GM12878 (cell line): ENCODE data around the gene AGBL5. TPM values are rescaled to one million over a fixed set of nuclear protein-coding genes. Genes with fewer than 3 reads are reported as not detected.

Experiments
- ATAC-seq: fragments of 200-7000 bp; cut with Tn5 transposase; 3 replicates; pipeline ENCODE4 v1.9.1; 2020; ENCODE audit warnings: mild to moderate bottlenecking, moderate library complexity
- BruUV-seq: library from RNA; stranded (reverse); fragments of 400-500 nt; replicated peaks from 2 replicates; lab custom pipeline; 2021; lab: Mats Ljungman, UMichigan
- CTCF ChIA-PET: fragments of 300-600 bp; sonication (Branson Sonifier 250); formaldehyde crosslinking; extraction: SDS; loops from one replicate; lab custom pipeline; 2021; ENCODE audit warnings: inconsistent platforms; lab: Yijun Ruan, JAX
- POLR2A ChIA-PET: fragments of 350-600 bp; formaldehyde crosslinking; extraction: SDS; loops from one replicate; lab custom pipeline; 2021; ENCODE audit warnings: inconsistent platforms; lab: Charles Lee
- RAD21 ChIA-PET: fragments of 300-600 bp; sonication (Branson Sonifier 250); formaldehyde crosslinking; loops from one replicate; lab custom pipeline; 2023; ENCODE audit warnings: antibody characterized with exemption; ENCODE audit not compliant: unreplicated experiment; lab: Charles Lee
- SMC1A ChIA-PET: fragments of 300-600 bp; sonication (Branson Sonifier 250); formaldehyde crosslinking; loops from one replicate; lab custom pipeline; 2023; ENCODE audit not compliant: unreplicated experiment, uncharacterized antibody; lab: Charles Lee
- DNase-seq: peaks from one replicate; pipeline ENCODE4 v3.0.0-alpha.2; 2011; ENCODE audit warnings: low read depth, low spot score
- FAIRE-seq: peaks from 3 replicates; lab custom pipeline; 2011; peaks lifted over from hg19 to GRCh38; lab: Jason Lieb, UNC
- H2AFZ ChIP-seq: 2 replicates; pipeline ENCODE4 v1.6.0; 2011; ENCODE audit warnings: low read depth, low read length, control low read depth; ENCODE audit not compliant: control insufficient read depth
- H3K27ac ChIP-seq: 2 replicates; pipeline ENCODE4 v1.5.1; 2011; ENCODE audit warnings: control low read depth; ENCODE audit not compliant: control insufficient read depth, insufficient read depth
- H3K27me3 ChIP-seq, 2 experiments: replicated peaks in 1 of 2; 2 replicates each; pipeline versions ENCODE4 v1.6.0 to v1.6.1; 2011; ENCODE audit warnings: low read length in 1 of 2; ENCODE audit not compliant: control insufficient read depth in 2 of 2, insufficient read depth in 2 of 2
- H3K36me3 ChIP-seq, 2 experiments: 2 replicates each; pipeline ENCODE4 v1.5.1; 2011; ENCODE audit warnings: low read length in 1 of 2; ENCODE audit not compliant: control insufficient read depth in 2 of 2, insufficient read depth in 2 of 2
- H3K4me1 ChIP-seq: 2 replicates; pipeline ENCODE4 v1.6.1; 2011; ENCODE audit warnings: mild to moderate bottlenecking, low read length, moderate library complexity, mixed read lengths; ENCODE audit not compliant: control insufficient read depth, insufficient read depth
- H3K4me2 ChIP-seq: 2 replicates; pipeline ENCODE4 v1.6.0; 2011; ENCODE audit warnings: control low read depth; ENCODE audit not compliant: control insufficient read depth, insufficient read depth
- H3K4me3 ChIP-seq: fragments of 200-600 bp; sonication (generic); 2 replicates; pipeline ENCODE4 v1.5.1; 2016
- H3K79me2 ChIP-seq: 2 replicates; pipeline ENCODE4 v1.6.0; 2011; ENCODE audit warnings: low read length; ENCODE audit not compliant: control insufficient read depth, insufficient read depth
- H3K9ac ChIP-seq: 2 replicates; pipeline ENCODE4 v1.8.0; 2011; ENCODE audit warnings: low read length, control low read depth, mixed read lengths; ENCODE audit not compliant: control insufficient read depth, insufficient read depth
- H3K9me3 ChIP-seq: replicated peaks from 3 replicates; pipeline ENCODE4 v1.5.1; 2011; ENCODE audit warnings: mild to moderate bottlenecking, low read length; ENCODE audit not compliant: control insufficient read depth, insufficient read depth
- H4K20me1 ChIP-seq: 2 replicates; pipeline ENCODE4 v1.6.0; 2011; ENCODE audit not compliant: control insufficient read depth, insufficient read depth
- BMI1 ChIP-seq: fragments of 450-650 bp; IDR thresholded peaks from 2 replicates; pipeline ENCODE4 v1.6.1; 2016; ENCODE audit warnings: mild to moderate bottlenecking, moderate library complexity, borderline replicate concordance
- GATAD2B ChIP-seq: fragments of 450-650 bp; conservative IDR thresholded peaks from 2 replicates; pipeline ENCODE4 v1.6.1; 2017; ENCODE audit warnings: low read depth, mild to moderate bottlenecking, moderate library complexity
- JUND ChIP-seq: IDR thresholded peaks from 2 replicates; pipeline ENCODE4 v1.6.1; 2012; ENCODE audit warnings: low read depth, mild to moderate bottlenecking, low read length, improper control_type of control experiment, moderate library complexity
- MYC ChIP-seq: IDR thresholded peaks from 2 replicates; pipeline ENCODE4 v1.6.1; 2011; ENCODE audit warnings: mild to moderate bottlenecking, low read length, moderate library complexity, inconsistent platforms; ENCODE audit not compliant: insufficient read depth, insufficient replicate concordance, insufficient read length, severe bottlenecking
- POLR2AphosphoS5 ChIP-seq: IDR thresholded peaks from 2 replicates; pipeline ENCODE4 v1.6.1; 2011; ENCODE audit warnings: mild to moderate bottlenecking, low read length, inconsistent platforms
- RAD21 ChIP-seq: IDR thresholded peaks from 2 replicates; pipeline ENCODE4 v1.6.1; 2011; ENCODE audit warnings: mild to moderate bottlenecking, low read depth, low read length, moderate library complexity; ENCODE audit not compliant: insufficient read depth
- SMAD1 ChIP-seq: fragments of 450-650 bp; IDR thresholded peaks from 2 replicates; pipeline ENCODE4 v1.6.1; 2018; ENCODE audit warnings: mild to moderate bottlenecking, low read depth; ENCODE audit not compliant: partially characterized antibody
- YBX1 ChIP-seq: fragments of 450-650 bp; IDR thresholded peaks from 2 replicates; pipeline ENCODE4 v1.6.1; 2016; ENCODE audit warnings: antibody characterized with exemption
- ZNF24 ChIP-seq: fragments of 450-650 bp; IDR thresholded peaks from 2 replicates; pipeline ENCODE4 v1.6.1; 2017; ENCODE audit warnings: antibody characterized with exemption, mild to moderate bottlenecking
- ZSCAN29 ChIP-seq: fragments of 450-650 bp; IDR thresholded peaks from 2 replicates; pipeline ENCODE4 v1.6.1; 2017; ENCODE audit warnings: mild to moderate bottlenecking, moderate library complexity
- WGBS: methylation state at CpG from one replicate; pipeline ENCODE4 v1.1.6; 2016; ENCODE audit warnings: low lambda C conversion rate; ENCODE audit not compliant: insufficient replicate concordance, insufficient coverage; ENCODE audit errors: missing lambda C conversion rate; 5-methylcytosine and 5-hydroxymethylcytosine counted together
- in situ Hi-C: fragments of 300-500 bp; cut with MboI; formaldehyde crosslinking; loops from 9 replicates; pipeline ENCODE4 v1.14.3; 2018; ENCODE audit warnings: mixed read lengths
- intact Hi-C: fragments of 100-400 bp; cut with micrococcal nuclease; formaldehyde crosslinking; loops from one replicate; pipeline ENCODE4 v1.14.2; 2022; ENCODE audit not compliant: unreplicated experiment
- polyA plus RNA-seq, 11 experiments: library from polyadenylated mRNA; depleted of rRNA in 4 of 11; unstranded in 6 of 11; stranded (reverse) in 5 of 11; fragments of >200 nt; fragmentation: Nextera tagmentation in 4 of 11; fragmentation: Illumina TruSeq in 1 of 11; extraction: Ambion mirVana in 4 of 11; extraction: Trizol in 1 of 11; gene quantifications; 1 replicate in 1 of 11; 2 replicates in 10 of 11; pipeline versions ENCODE4 v1.2.1 to v1.2.3, GENCODE V29; 2011 to 2016; ENCODE audit warnings: inconsistent platforms in 2 of 11, missing spikeins in 2 of 11, low read depth in 1 of 11
- total RNA-seq, 4 experiments: library from RNA; depleted of rRNA in 3 of 4; stranded (reverse); fragments of >200 nt in 3 of 4; fragmentation: Illumina TruSeq in 1 of 4; extraction: Trizol in 1 of 4; gene quantifications; 2 replicates each; pipeline versions ENCODE4 v1.2.1 to v1.2.3, GENCODE V29; 2013 to 2021
- TF ChIP-seq, protein P1 (sequence below): IDR thresholded peaks from 2 replicates; pipeline ENCODE4 v1.6.1; 2011; ENCODE audit warnings: low read depth, low read length, improper control_type of control experiment, borderline replicate concordance
- TF ChIP-seq, protein P2 (sequence below): fragments of 450-650 bp; IDR thresholded peaks from 2 replicates; pipeline ENCODE4 v1.6.1; 2016; ENCODE audit warnings: mild to moderate bottlenecking, moderate library complexity, borderline replicate concordance
- TF ChIP-seq, protein P3 (sequence below): fragments of 450-650 bp; IDR thresholded peaks from 2 replicates; pipeline ENCODE4 v1.6.1; 2016; ENCODE audit warnings: mild to moderate bottlenecking

The AGBL5 gene
- total and polyA plus RNA-seq, 10 of the 15 experiments (the other 5 are each of a cell fraction or from before 2014, with no cell fraction given) = 1.9 to 28.5 (median 19.5) TPM

DNA sequence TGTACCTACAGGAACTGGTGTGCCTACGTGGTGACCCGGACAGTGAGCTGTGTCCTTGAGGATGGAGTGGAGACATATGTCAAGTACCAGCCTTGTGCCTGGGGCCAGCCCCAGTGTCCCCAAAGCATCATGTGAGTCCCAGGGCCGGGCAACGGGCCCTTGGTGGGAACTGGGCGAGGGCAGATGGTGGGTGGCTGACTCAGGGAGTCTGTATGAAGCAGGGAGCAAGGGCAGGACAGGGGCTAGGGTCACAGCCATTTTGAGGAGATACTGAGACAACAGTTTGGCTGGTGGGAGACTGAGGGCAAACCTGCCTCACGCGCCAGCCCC, 28.6 kb downstream of the AGBL5 start:
- DNase-seq = no peak
- intact Hi-C loops = loop anchor here (2.0 kb wide), 1 partner anchor 47 kb away; the partner anchor contains the start of gene TMEM214
- ChIA-PET RAD21 (no interaction called here), POLR2A (interaction anchor here (0.7 to 4.9 kb wide), 2 partner anchors 18 to 30 kb away, joined by 3 to 27 read pairs; partner anchors contain the start of gene AGBL5), SMC1A (no interaction called here), CTCF (interaction anchor here (8.6 kb wide), 1 partner anchor 118 kb away, joined by 85 read pairs; no protein-coding TSS in a partner anchor)
- no peaks in the 10 kb centered on the region for H4K20me1 ChIP-seq
- H3K27ac ChIP-seq = no peak overlapping the region
- no peak overlapping the region for H3K4me3 ChIP-seq
- no peak overlapping the region for H3K4me2 ChIP-seq
- H3K9me3 ChIP-seq = no peaks in the 10 kb centered on the region
- BruUV-seq = no TSS peak
- ATAC-seq = no peak
- WGBS = 95% methylated on average over 7 of the region's 7 CpGs
- H3K9ac ChIP-seq = no peak overlapping the region
- no peak for FAIRE-seq
- in situ Hi-C loops = loop anchor here (10.0 kb wide), 1 partner anchor 115 kb away; no protein-coding TSS in a partner anchor
- H3K79me2 ChIP-seq = no peaks in the 10 kb centered on the region
- no peaks in the 10 kb centered on the region for H3K27me3 ChIP-seq
- H3K4me1 ChIP-seq = peaks cover 34% of the 10 kb centered on the region
- H2AFZ ChIP-seq = no peak overlapping the region
- no peaks in the 10 kb centered on the region for H3K36me3 ChIP-seq
- TF ChIP-seq, protein P1, sequence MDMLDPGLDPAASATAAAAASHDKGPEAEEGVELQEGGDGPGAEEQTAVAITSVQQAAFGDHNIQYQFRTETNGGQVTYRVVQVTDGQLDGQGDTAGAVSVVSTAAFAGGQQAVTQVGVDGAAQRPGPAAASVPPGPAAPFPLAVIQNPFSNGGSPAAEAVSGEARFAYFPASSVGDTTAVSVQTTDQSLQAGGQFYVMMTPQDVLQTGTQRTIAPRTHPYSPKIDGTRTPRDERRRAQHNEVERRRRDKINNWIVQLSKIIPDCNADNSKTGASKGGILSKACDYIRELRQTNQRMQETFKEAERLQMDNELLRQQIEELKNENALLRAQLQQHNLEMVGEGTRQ = no peak
- no peak for TF ChIP-seq YBX1
- no peak for TF ChIP-seq POLR2AphosphoS5
- TF ChIP-seq MYC = no peak
- no peak for TF ChIP-seq BMI1
- TF ChIP-seq ZSCAN29 = no peak
- TF ChIP-seq, protein P2, sequence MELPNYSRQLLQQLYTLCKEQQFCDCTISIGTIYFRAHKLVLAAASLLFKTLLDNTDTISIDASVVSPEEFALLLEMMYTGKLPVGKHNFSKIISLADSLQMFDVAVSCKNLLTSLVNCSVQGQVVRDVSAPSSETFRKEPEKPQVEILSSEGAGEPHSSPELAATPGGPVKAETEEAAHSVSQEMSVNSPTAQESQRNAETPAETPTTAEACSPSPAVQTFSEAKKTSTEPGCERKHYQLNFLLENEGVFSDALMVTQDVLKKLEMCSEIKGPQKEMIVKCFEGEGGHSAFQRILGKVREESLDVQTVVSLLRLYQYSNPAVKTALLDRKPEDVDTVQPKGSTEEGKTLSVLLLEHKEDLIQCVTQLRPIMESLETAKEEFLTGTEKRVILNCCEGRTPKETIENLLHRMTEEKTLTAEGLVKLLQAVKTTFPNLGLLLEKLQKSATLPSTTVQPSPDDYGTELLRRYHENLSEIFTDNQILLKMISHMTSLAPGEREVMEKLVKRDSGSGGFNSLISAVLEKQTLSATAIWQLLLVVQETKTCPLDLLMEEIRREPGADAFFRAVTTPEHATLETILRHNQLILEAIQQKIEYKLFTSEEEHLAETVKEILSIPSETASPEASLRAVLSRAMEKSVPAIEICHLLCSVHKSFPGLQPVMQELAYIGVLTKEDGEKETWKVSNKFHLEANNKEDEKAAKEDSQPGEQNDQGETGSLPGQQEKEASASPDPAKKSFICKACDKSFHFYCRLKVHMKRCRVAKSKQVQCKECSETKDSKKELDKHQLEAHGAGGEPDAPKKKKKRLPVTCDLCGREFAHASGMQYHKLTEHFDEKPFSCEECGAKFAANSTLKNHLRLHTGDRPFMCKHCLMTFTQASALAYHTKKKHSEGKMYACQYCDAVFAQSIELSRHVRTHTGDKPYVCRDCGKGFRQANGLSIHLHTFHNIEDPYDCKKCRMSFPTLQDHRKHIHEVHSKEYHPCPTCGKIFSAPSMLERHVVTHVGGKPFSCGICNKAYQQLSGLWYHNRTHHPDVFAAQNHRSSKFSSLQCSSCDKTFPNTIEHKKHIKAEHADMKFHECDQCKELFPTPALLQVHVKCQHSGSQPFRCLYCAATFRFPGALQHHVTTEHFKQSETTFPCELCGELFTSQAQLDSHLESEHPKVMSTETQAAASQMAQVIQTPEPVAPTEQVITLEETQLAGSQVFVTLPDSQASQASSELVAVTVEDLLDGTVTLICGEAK = no peak
- TF ChIP-seq GATAD2B = no peak
- no peak for TF ChIP-seq SMAD1
- no peak for TF ChIP-seq JUND
- TF ChIP-seq ZNF24 = no peak
- no peak for TF ChIP-seq RAD21
- TF ChIP-seq, protein P3, sequence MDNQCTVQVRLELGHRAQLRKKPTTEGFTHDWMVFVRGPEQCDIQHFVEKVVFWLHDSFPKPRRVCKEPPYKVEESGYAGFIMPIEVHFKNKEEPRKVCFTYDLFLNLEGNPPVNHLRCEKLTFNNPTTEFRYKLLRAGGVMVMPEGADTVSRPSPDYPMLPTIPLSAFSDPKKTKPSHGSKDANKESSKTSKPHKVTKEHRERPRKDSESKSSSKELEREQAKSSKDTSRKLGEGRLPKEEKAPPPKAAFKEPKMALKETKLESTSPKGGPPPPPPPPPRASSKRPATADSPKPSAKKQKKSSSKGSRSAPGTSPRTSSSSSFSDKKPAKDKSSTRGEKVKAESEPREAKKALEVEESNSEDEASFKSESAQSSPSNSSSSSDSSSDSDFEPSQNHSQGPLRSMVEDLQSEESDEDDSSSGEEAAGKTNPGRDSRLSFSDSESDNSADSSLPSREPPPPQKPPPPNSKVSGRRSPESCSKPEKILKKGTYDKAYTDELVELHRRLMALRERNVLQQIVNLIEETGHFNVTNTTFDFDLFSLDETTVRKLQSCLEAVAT = no peak
